K562 (cell line): ENCODE measurements around the gene HK1. TPM values are rescaled to one million over a fixed set of nuclear protein-coding genes. Genes with fewer than 3 reads are reported as not detected.

ENCODE experiments used
- CEBPG ChIP-seq, 3 experiments: fragments of 200-800 bp in 1 of 3; sonication (Bioruptor generic) in 1 of 3; sonication (generic) in 1 of 3; formaldehyde crosslinking in 1 of 3; IDR thresholded peaks in 2 of 3; conservative IDR thresholded peaks in 1 of 3; 2 replicates each; pipeline versions ENCODE4 v1.6.1 to v1.8.0; 2016 to 2022; ENCODE audit warnings: missing compliant biosample characterization in 2 of 3, missing genetic modification characterization in 2 of 3, mild to moderate bottlenecking in 1 of 3, missing genetic modification reagents in 1 of 3
- CTBP1 ChIP-seq: fragments of 450-650 bp; IDR thresholded peaks from 2 replicates; pipeline ENCODE4 v1.6.1; 2016; ENCODE audit warnings: borderline replicate concordance
- DDX20 ChIP-seq: fragments of 450-650 bp; IDR thresholded peaks from 2 replicates; pipeline ENCODE4 v1.6.1; 2016; ENCODE audit warnings: missing genetic modification characterization, low read depth, mild to moderate bottlenecking, missing compliant biosample characterization, moderate library complexity
- JUND ChIP-seq, 2 experiments: IDR thresholded peaks; 2 replicates in 1 of 2; 3 replicates in 1 of 2; pipeline ENCODE4 v1.6.1; 2011; ENCODE audit warnings: borderline replicate concordance in 2 of 2, low read depth in 2 of 2, low read length in 2 of 2, improper control_type of control experiment in 1 of 2, missing biosample characterization in 1 of 2, missing genetic modification characterization in 1 of 2, missing genetic modification reagents in 1 of 2
- KAT7 ChIP-seq: sonication (generic); formaldehyde crosslinking; IDR thresholded peaks from 2 replicates; pipeline ENCODE4 v1.8.0; 2022; ENCODE audit warnings: missing genetic modification reagents, mild to moderate bottlenecking, borderline replicate concordance
- MCM2 ChIP-seq: fragments of 450-650 bp; IDR thresholded peaks from 2 replicates; pipeline ENCODE4 v1.6.1; 2017; ENCODE audit warnings: low read depth, mild to moderate bottlenecking
- MYBL2 ChIP-seq, 2 experiments: fragments of 450-650 bp in 1 of 2; sonication (generic) in 1 of 2; formaldehyde crosslinking in 1 of 2; IDR thresholded peaks; 2 replicates each; pipeline versions ENCODE4 v1.6.1 to v1.8.1; 2017 to 2022; ENCODE audit warnings: borderline replicate concordance in 1 of 2, inconsistent platforms in 1 of 2, low read depth in 1 of 2, mild to moderate bottlenecking in 1 of 2, missing genetic modification reagents in 1 of 2, moderate library complexity in 1 of 2
- MYC ChIP-seq, 2 experiments: fragments of 250-450 bp in 1 of 2; sonication (Bioruptor Pico) in 1 of 2; IDR thresholded peaks; 2 replicates each; pipeline versions ENCODE4 v1.5.1 to v1.6.1; 2012 to 2021; ENCODE audit warnings: low read depth in 2 of 2, borderline replicate concordance in 1 of 2, improper control_type of control experiment in 1 of 2, low read length in 1 of 2, mild to moderate bottlenecking in 1 of 2, moderate library complexity in 1 of 2
- PHB2 ChIP-seq: fragments of 450-650 bp; IDR thresholded peaks from 2 replicates; pipeline ENCODE4 v1.6.1; 2017; ENCODE audit warnings: low read depth
- PHF20 ChIP-seq: fragments of 450-650 bp; IDR thresholded peaks from 2 replicates; pipeline ENCODE4 v1.6.1; 2018; ENCODE audit not compliant: partially characterized antibody
- POLR2AphosphoS2 ChIP-seq: IDR thresholded peaks from 2 replicates; pipeline ENCODE4 v1.6.1; 2012; ENCODE audit warnings: low read length, improper control_type of control experiment
- POLR2AphosphoS5 ChIP-seq: IDR thresholded peaks from 2 replicates; pipeline ENCODE4 v1.6.1; 2011; ENCODE audit warnings: mild to moderate bottlenecking, low read depth, low read length, moderate library complexity; ENCODE audit not compliant: control insufficient read depth, insufficient read depth
- RBM39 ChIP-seq: fragments of 200-400 bp; formaldehyde crosslinking; optimal IDR thresholded peaks from 2 replicates; pipeline ENCODE3; 2018; ENCODE audit warnings: low read depth, low read length
- RFX7 ChIP-seq: fragments of 250-450 bp; sonication (Bioruptor Pico); IDR thresholded peaks from 2 replicates; pipeline ENCODE4 v1.5.1; 2021; ENCODE audit warnings: mild to moderate bottlenecking
- STAG1 ChIP-seq: sonication (generic); formaldehyde crosslinking; IDR thresholded peaks from 2 replicates; pipeline ENCODE4 v1.5.0; 2020; ENCODE audit warnings: missing genetic modification reagents, borderline replicate concordance
- TRIM24 ChIP-seq, 2 experiments: fragments of 450-650 bp; IDR thresholded peaks; 2 replicates each; pipeline ENCODE4 v1.6.1; 2016
- ZNF282 ChIP-seq: sonication (generic); formaldehyde crosslinking; IDR thresholded peaks from 2 replicates; pipeline ENCODE4 v1.8.1; 2023; ENCODE audit warnings: missing genetic modification reagents
- ZNF717 ChIP-seq: fragments of 250-450 bp; sonication (Bioruptor Pico); IDR thresholded peaks from 2 replicates; pipeline ENCODE4 v1.5.0; 2021
- ZNF766 ChIP-seq: fragments of 200-800 bp; sonication (Bioruptor generic); conservative IDR thresholded peaks from 2 replicates; pipeline ENCODE4 v1.6.1; 2016; ENCODE audit warnings: missing genetic modification characterization, missing compliant biosample characterization
- ZZZ3 ChIP-seq: fragments of 450-650 bp; IDR thresholded peaks from 2 replicates; pipeline ENCODE4 v1.6.1; 2016; ENCODE audit warnings: antibody characterized with exemption, mild to moderate bottlenecking, moderate library complexity
- polyA plus RNA-seq, 8 experiments: library from polyadenylated mRNA; depleted of rRNA in 4 of 8; stranded (reverse) in 5 of 8; unstranded in 3 of 8; fragments of >200 nt; fragmentation: Nextera tagmentation in 2 of 8; fragmentation: Illumina TruSeq in 1 of 8; extraction: Ambion mirVana in 2 of 8; extraction: Trizol in 1 of 8; gene quantifications; 2 replicates each; pipeline versions ENCODE4 v1.2.1 to v1.2.3, GENCODE V29; 2011 to 2014; ENCODE audit warnings: inconsistent platforms in 1 of 8, missing spikeins in 1 of 8
- total RNA-seq, 7 experiments: library from RNA; depleted of rRNA in 6 of 7; stranded (reverse); fragments of >200 nt in 6 of 7; fragmentation: Illumina TruSeq in 2 of 7; extraction: Trizol in 2 of 7; gene quantifications; 2 replicates each; pipeline versions ENCODE4 v1.2.1 to v1.2.3, GENCODE V29; 2011 to 2021; ENCODE audit warnings: low replicate concordance in 1 of 7
- TF ChIP-seq, protein P1 (sequence below): IDR thresholded peaks from 3 replicates; pipeline ENCODE4 v1.6.1; 2011; ENCODE audit warnings: borderline replicate concordance, mild to moderate bottlenecking; ENCODE audit not compliant: insufficient read length, insufficient read depth
- TF ChIP-seq, protein P2 (sequence below), 2 experiments: IDR thresholded peaks; 2 replicates each; pipeline ENCODE4 v1.6.1; 2011; ENCODE audit warnings: borderline replicate concordance in 1 of 2, control low read depth in 1 of 2, low read depth in 1 of 2, low read length in 1 of 2, mild to moderate bottlenecking in 1 of 2, mixed read lengths in 1 of 2, moderate library complexity in 1 of 2; ENCODE audit not compliant: insufficient read depth in 1 of 2, insufficient read length in 1 of 2, poor library complexity in 1 of 2, severe bottlenecking in 1 of 2; ENCODE audit errors: extremely low read depth in 1 of 2
- TF ChIP-seq, protein P3 (sequence below): fragments of 450-650 bp; IDR thresholded peaks from 2 replicates; pipeline ENCODE4 v1.6.1; 2017; ENCODE audit warnings: mild to moderate bottlenecking, moderate library complexity

Gene HK1
- total and polyA plus RNA-seq, 9 of the 15 experiments (the other 6 are each of a cell fraction or from before 2014, with no cell fraction given), result 29.2 to 444 (median 193) TPM

DNA sequence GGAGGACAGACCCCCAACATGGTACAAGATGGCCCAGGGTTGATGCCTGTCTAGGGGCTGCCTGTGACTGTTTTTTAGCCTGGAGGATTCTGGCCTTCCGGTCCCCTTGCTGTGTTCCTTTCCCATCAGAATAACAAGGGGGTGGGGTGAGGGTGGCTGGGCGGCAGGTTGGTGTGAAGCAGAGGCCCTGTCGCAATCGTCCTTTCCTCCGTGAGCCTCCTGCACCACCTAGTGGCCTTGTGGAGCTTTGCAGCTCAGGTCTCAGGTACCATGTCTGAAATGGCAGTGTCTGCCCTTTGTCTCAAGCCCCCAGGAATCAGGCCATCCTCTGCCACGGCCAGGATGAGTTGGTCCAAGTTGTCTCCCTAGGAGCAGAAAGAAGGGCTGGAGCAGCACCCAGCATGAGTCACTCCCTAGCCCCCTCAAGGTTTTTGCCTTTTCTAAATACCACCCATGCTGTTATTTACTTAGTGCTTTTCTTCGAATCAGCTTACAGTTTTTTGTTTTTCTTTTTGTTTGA lies 114.2 kb downstream of the HK1 start (continued):
- no peak for TF ChIP-seq ZNF766 (CRISPR knock-in tag)
- TF ChIP-seq PHF20, result no peak
- no peak for TF ChIP-seq MYBL2 (IDR thresholded peaks at IDR 0.05; ENCODE audit: low read depth)
- TF ChIP-seq MYBL2 (CRISPR knock-in tag; IDR thresholded peaks at IDR 0.05; ENCODE audit: borderline replicate concordance), result no peak
- peak; percentile 65 for TF ChIP-seq JUND (IDR thresholded peaks at IDR 0.05; ENCODE audit: borderline replicate concordance, low read depth, low read length)
- TF ChIP-seq JUND (tag; IDR thresholded peaks at IDR 0.05; ENCODE audit: borderline replicate concordance, low read depth, low read length), result peak; percentile 52; the same call in 1 of the 3 replicates
- 0 out of 2 replicates have a peak, but pooled peaks have one; percentile 41 for TF ChIP-seq ZZZ3
- no peak for TF ChIP-seq PHB2
- TF ChIP-seq STAG1 (CRISPR knock-in tag), result peak; percentile 95
- no peak for TF ChIP-seq KAT7 (CRISPR knock-in tag)
- TF ChIP-seq, protein P1, sequence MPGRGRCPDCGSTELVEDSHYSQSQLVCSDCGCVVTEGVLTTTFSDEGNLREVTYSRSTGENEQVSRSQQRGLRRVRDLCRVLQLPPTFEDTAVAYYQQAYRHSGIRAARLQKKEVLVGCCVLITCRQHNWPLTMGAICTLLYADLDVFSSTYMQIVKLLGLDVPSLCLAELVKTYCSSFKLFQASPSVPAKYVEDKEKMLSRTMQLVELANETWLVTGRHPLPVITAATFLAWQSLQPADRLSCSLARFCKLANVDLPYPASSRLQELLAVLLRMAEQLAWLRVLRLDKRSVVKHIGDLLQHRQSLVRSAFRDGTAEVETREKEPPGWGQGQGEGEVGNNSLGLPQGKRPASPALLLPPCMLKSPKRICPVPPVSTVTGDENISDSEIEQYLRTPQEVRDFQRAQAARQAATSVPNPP, result no peak
- TF ChIP-seq MYC (IDR thresholded peaks at IDR 0.05; ENCODE audit: low read depth, low read length), result peak; percentile 49; the same call in 1 of the 2 replicates
- no peak for TF ChIP-seq MYC (CRISPR knock-in tag; IDR thresholded peaks at IDR 0.05; ENCODE audit: borderline replicate concordance, low read depth)
- TF ChIP-seq ZNF717 (CRISPR knock-in tag), result 0 out of 2 replicates have a peak, but pooled peaks have one; percentile 44
- TF ChIP-seq, protein P2, sequence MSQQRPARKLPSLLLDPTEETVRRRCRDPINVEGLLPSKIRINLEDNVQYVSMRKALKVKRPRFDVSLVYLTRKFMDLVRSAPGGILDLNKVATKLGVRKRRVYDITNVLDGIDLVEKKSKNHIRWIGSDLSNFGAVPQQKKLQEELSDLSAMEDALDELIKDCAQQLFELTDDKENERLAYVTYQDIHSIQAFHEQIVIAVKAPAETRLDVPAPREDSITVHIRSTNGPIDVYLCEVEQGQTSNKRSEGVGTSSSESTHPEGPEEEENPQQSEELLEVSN (IDR thresholded peaks at IDR 0.05; ENCODE audit: borderline replicate concordance in 1 of 2, extremely low read depth in 1 of 2, insufficient read depth in 1 of 2, insufficient read length in 1 of 2, low read depth in 1 of 2, low read length in 1 of 2, poor library complexity in 1 of 2, severe bottlenecking in 1 of 2), result peak in 1 of 2 experiments; percentile 31
- peak; percentile 89 for TF ChIP-seq POLR2AphosphoS2
- peak; percentile 97 for TF ChIP-seq CEBPG (CRISPR knock-in tag; IDR thresholded peaks at IDR 0.05)
- peak; percentile 93 to 97 for TF ChIP-seq CEBPG (tag; conservative IDR thresholded peaks at IDR 0.05 in 1 of 2, IDR thresholded peaks at IDR 0.05 in 1 of 2)
- TF ChIP-seq TRIM24 (IDR thresholded peaks at IDR 0.05), result peak in 1 of 2 experiments; percentile 40; a peak in 1 of 4 replicates
- no peak for TF ChIP-seq MCM2
- no peak for TF ChIP-seq DDX20 (tag)
- no peak for TF ChIP-seq RBM39
- TF ChIP-seq ZNF282 (CRISPR knock-in tag), result no peak
- TF ChIP-seq, protein P3, sequence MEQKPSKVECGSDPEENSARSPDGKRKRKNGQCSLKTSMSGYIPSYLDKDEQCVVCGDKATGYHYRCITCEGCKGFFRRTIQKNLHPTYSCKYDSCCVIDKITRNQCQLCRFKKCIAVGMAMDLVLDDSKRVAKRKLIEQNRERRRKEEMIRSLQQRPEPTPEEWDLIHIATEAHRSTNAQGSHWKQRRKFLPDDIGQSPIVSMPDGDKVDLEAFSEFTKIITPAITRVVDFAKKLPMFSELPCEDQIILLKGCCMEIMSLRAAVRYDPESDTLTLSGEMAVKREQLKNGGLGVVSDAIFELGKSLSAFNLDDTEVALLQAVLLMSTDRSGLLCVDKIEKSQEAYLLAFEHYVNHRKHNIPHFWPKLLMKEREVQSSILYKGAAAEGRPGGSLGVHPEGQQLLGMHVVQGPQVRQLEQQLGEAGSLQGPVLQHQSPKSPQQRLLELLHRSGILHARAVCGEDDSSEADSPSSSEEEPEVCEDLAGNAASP, result no peak
- peak; percentile 73; the same call in 1 of the 2 replicates for TF ChIP-seq CTBP1
- TF ChIP-seq RFX7 (CRISPR knock-in tag), result no peak
- TF ChIP-seq POLR2AphosphoS5, result peak; percentile 47; the same call in 1 of the 2 replicates
